Parathyroid adenoma (tissue), 2 donors: ENCODE measurements around the gene PDE8A.

Experiments
- H2AFZ ChIP-seq: fragments of 300-600 bp; sonication (generic); one replicate; pipeline ENCODE4 v1.7.0; 2017; ENCODE audit warnings: antibody characterized with exemption, mild to moderate bottlenecking
- H3K27ac ChIP-seq: fragments of 300-600 bp; sonication (generic); one replicate; pipeline ENCODE4 v1.7.0; 2017
- H3K27me3 ChIP-seq: fragments of 300-600 bp; sonication (generic); one replicate; pipeline ENCODE4 v1.7.0; 2017; ENCODE audit warnings: low read length; ENCODE audit not compliant: control insufficient read depth, insufficient read depth
- H3K36me3 ChIP-seq: fragments of 300-600 bp; sonication (generic); one replicate; pipeline ENCODE4 v1.7.0; 2017; ENCODE audit warnings: low read length; ENCODE audit not compliant: control insufficient read depth, insufficient read depth
- H3K4me1 ChIP-seq: fragments of 300-600 bp; sonication (generic); one replicate; pipeline ENCODE4 v1.7.0; 2017; ENCODE audit warnings: control low read depth
- H3K4me2 ChIP-seq: fragments of 300-600 bp; sonication (generic); one replicate; pipeline ENCODE4 v1.7.0; 2017; ENCODE audit warnings: low read length
- H3K4me3 ChIP-seq: fragments of 300-600 bp; sonication (generic); one replicate; pipeline ENCODE4 v1.7.0; 2017; ENCODE audit warnings: low read depth, low read length
- H3K79me2 ChIP-seq: fragments of 300-600 bp; sonication (generic); one replicate; pipeline ENCODE4 v1.7.0; 2017; ENCODE audit warnings: control low read depth
- H3K9ac ChIP-seq: fragments of 300-600 bp; sonication (generic); one replicate; pipeline ENCODE4 v1.7.0; 2017; ENCODE audit warnings: mild to moderate bottlenecking
- H3K9me3 ChIP-seq: fragments of 300-600 bp; sonication (generic); one replicate; pipeline ENCODE4 v1.7.0; 2017; ENCODE audit warnings: low read length; ENCODE audit not compliant: control insufficient read depth
- TF ChIP-seq, protein P1 (sequence below): fragments of 300-600 bp; sonication (generic); IDR thresholded peaks from one replicate; pipeline ENCODE4 v1.7.0; 2017; ENCODE audit warnings: antibody characterized with exemption, mild to moderate bottlenecking
- donor health status: primary hyperparathyroidism.

The PDE8A gene

DNA sequence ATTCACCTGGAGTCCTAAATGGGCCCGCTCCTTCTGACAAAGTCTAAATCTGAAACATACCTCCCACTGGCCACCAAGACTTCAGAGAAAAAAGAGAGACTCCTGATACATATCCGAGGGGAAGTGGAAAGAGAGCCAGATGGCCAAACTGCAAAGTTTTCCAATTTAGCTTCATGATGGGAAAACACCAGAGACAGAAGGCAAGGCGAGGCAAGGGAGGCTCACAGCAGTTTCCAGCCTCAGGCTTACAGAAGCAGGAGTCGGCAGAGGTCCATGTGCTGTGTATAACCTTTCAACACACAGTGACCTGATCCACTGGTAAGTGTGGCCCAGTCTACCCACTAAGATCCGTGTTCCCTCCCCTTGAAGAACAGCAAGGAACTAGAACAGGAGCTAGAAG lies 29.9 kb upstream of the PDE8A start:
- Histone ChIP-seq H3K36me3 (no peaks in the 10 kb centered on the region), H3K4me1 (peaks cover 6% of the 10 kb centered on the region), H3K4me2 (no peak overlapping the region), H3K4me3 (no peak overlapping the region), H3K9ac (no peak overlapping the region), H3K27me3 (no peaks in the 10 kb centered on the region), H3K79me2 (no peaks in the 10 kb centered on the region), H3K27ac (no peak overlapping the region), H3K9me3 (no peaks in the 10 kb centered on the region), H2AFZ (no peak overlapping the region)
- TF ChIP-seq, protein P1, sequence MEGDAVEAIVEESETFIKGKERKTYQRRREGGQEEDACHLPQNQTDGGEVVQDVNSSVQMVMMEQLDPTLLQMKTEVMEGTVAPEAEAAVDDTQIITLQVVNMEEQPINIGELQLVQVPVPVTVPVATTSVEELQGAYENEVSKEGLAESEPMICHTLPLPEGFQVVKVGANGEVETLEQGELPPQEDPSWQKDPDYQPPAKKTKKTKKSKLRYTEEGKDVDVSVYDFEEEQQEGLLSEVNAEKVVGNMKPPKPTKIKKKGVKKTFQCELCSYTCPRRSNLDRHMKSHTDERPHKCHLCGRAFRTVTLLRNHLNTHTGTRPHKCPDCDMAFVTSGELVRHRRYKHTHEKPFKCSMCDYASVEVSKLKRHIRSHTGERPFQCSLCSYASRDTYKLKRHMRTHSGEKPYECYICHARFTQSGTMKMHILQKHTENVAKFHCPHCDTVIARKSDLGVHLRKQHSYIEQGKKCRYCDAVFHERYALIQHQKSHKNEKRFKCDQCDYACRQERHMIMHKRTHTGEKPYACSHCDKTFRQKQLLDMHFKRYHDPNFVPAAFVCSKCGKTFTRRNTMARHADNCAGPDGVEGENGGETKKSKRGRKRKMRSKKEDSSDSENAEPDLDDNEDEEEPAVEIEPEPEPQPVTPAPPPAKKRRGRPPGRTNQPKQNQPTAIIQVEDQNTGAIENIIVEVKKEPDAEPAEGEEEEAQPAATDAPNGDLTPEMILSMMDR, result no peak

DNA sequence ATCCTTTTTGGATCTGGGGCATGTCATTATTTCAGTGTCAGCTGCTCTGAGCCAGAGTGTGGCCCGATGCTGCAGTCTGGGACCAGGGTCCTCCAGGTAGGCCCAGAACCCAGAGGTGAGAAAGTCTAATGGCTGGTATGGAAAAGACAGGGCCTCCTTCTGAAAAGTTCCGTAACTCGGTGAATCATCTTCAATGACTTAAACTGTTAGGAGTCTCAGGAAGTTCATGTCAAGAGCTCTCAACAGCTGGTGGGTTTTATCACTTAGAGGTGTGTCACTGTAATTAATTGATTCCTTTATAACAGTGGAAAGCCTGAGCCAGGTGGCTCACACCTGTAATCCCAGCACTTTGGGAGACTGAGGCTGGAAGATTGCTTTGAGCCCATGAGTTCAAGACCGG lies 28.5 kb upstream of the PDE8A start:
- H2AFZ ChIP-seq, result no peak overlapping the region
- TF ChIP-seq, protein P1, result no peak
- H3K27ac ChIP-seq, result no peak overlapping the region
- H3K79me2 ChIP-seq, result no peaks in the 10 kb centered on the region
- H3K9me3 ChIP-seq, result no peaks in the 10 kb centered on the region
- no peak overlapping the region for H3K4me2 ChIP-seq
- no peak overlapping the region for H3K4me3 ChIP-seq
- H3K9ac ChIP-seq, result no peak overlapping the region
- peaks cover 6% of the 10 kb centered on the region for H3K4me1 ChIP-seq
- no peaks in the 10 kb centered on the region for H3K27me3 ChIP-seq
- H3K36me3 ChIP-seq, result no peaks in the 10 kb centered on the region

DNA sequence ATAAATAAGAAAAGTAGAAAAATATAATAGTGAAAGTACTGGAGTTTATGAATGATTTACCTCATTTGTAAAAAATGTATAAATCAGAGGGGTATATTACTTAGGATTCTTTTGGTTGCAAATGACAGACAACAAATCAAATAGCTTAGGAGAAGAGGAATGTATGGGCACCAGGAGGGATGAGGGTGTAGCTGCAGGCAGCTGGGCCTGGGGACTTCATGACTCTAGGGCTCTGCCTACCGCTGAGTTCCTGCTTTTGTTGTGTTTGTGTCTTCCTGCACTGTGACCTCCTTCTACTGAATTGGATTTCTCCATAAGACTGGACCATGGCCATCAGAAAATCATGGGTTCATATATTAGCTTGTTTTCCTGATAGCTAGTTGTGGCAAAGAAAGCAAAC lies 27.9 kb upstream of the PDE8A start:
- H3K4me1 ChIP-seq, result peaks cover 6% of the 10 kb centered on the region
- no peaks in the 10 kb centered on the region for H3K9me3 ChIP-seq
- H2AFZ ChIP-seq, result no peak overlapping the region
- H3K9ac ChIP-seq, result no peak overlapping the region
- H3K79me2 ChIP-seq, result no peaks in the 10 kb centered on the region
- H3K4me3 ChIP-seq, result no peak overlapping the region
- TF ChIP-seq, protein P1, result no peak
- H3K27ac ChIP-seq, result no peak overlapping the region
- H3K4me2 ChIP-seq, result no peak overlapping the region
- H3K27me3 ChIP-seq, result no peaks in the 10 kb centered on the region
- no peaks in the 10 kb centered on the region for H3K36me3 ChIP-seq

- H3K27me3 ChIP-seq, result no peaks in the 10 kb centered on the region
- peaks cover 6% of the 10 kb centered on the region for H3K4me1 ChIP-seq
- TF ChIP-seq, protein P1, result peak; percentile 81
- H3K27ac ChIP-seq, result no peak overlapping the region
- H3K9me3 ChIP-seq, result no peaks in the 10 kb centered on the region
- H3K4me3 ChIP-seq, result no peak overlapping the region
- no peaks in the 10 kb centered on the region for H3K36me3 ChIP-seq
- H3K4me2 ChIP-seq, result peak overlapping the region; percentile 13
- peak overlapping the region; percentile 82 for H2AFZ ChIP-seq
- no peaks in the 10 kb centered on the region for H3K79me2 ChIP-seq
- H3K9ac ChIP-seq, result no peak overlapping the region
These were observed 26.4 kb upstream of the PDE8A start for GRCh38 chr15:84955089-84955848.

DNA sequence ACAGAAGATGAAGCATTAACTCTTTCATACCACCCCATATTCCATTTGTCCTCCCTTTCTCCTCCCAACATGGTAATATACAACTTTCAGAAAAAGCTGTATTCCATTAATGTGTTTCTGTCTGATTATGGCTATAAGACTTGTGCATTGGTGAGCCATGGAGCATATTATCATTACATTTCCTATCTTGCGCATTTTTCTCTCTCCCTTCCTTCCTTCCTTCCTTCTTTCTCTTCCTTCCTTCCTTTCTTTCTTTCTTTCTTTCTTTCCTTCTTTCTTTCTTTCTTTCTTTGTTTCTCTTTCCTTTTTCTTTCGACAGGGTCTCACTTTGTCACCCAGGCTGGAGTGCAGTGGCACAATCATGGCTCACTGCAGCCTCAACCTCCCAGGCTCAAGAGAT lies 25.5 kb upstream of the PDE8A start:
- Histone ChIP-seq H3K79me2 (no peaks in the 10 kb centered on the region), H3K4me2 (no peak overlapping the region), H3K4me3 (no peak overlapping the region), H2AFZ (no peak overlapping the region), H3K9ac (no peak overlapping the region), H3K27me3 (no peaks in the 10 kb centered on the region), H3K9me3 (no peaks in the 10 kb centered on the region), H3K36me3 (no peaks in the 10 kb centered on the region), H3K4me1 (no peaks in the 10 kb centered on the region), H3K27ac (no peak overlapping the region)
- TF ChIP-seq, protein P1, result no peak
